WTC11 (cell line): ENCODE measurements around the gene CTNNA3. TPM values are rescaled to one million over a fixed set of nuclear protein-coding genes. Genes with fewer than 3 reads are reported as not detected.

Experiments
- ATAC-seq: fragments of 200-7000 bp; cut with Tn5 transposase; 2 replicates; pipeline ENCODE4 v1.10.0; 2021; ENCODE audit warnings: mild to moderate bottlenecking, moderate library complexity
- CTCF ChIA-PET: fragments of 300-600 bp; sonication (Branson Sonifier 250); formaldehyde crosslinking; loops from one replicate; lab custom pipeline; 2021; ENCODE audit warnings: antibody characterized with exemption; lab: Charles Lee
- POLR2A ChIA-PET: fragments of 350-600 bp; sonication (Branson Sonifier 250); formaldehyde crosslinking; loops from one replicate; lab custom pipeline; 2021; ENCODE audit warnings: antibody characterized with exemption; lab: Charles Lee
- DNase-seq: peaks from one replicate; pipeline ENCODE4 v3.0.0; 2021; ENCODE audit warnings: low spot score
- H3K27ac Mint-ChIP-seq: 2 replicates; pipeline ENCODE4 v1.8.0; 2021; ENCODE audit warnings: mixed read lengths
- H3K27me3 Mint-ChIP-seq: 2 replicates; pipeline ENCODE4 v1.8.0; 2021; ENCODE audit warnings: low read depth, mild to moderate bottlenecking, moderate library complexity, mixed read lengths
- H3K36me3 Mint-ChIP-seq: 2 replicates; pipeline ENCODE4 v1.8.0; 2021; ENCODE audit warnings: mixed read lengths
- H3K4me1 Mint-ChIP-seq: 2 replicates; pipeline ENCODE4 v1.8.0; 2022; ENCODE audit warnings: mixed read lengths
- H3K4me3 Mint-ChIP-seq: 2 replicates; pipeline ENCODE4 v1.8.0; 2021; ENCODE audit warnings: mild to moderate bottlenecking, moderate library complexity, mixed read lengths
- H3K9me3 Mint-ChIP-seq: 2 replicates; pipeline ENCODE4 v1.8.0; 2021; ENCODE audit warnings: mixed read lengths
- ATF1 ChIP-seq: sonication (generic); formaldehyde crosslinking; IDR thresholded peaks from 2 replicates; pipeline ENCODE4 v1.8.1; 2023; ENCODE audit warnings: mild to moderate bottlenecking, moderate library complexity, missing genetic modification reagents
- ELF4 ChIP-seq: sonication (generic); formaldehyde crosslinking; IDR thresholded peaks from 2 replicates; pipeline ENCODE4 v1.8.1; 2022; ENCODE audit warnings: low read depth, mild to moderate bottlenecking, moderate library complexity, missing genetic modification reagents
- ETV6 ChIP-seq: sonication (generic); formaldehyde crosslinking; IDR thresholded peaks from 2 replicates; pipeline ENCODE4 v1.8.1; 2022; ENCODE audit warnings: mild to moderate bottlenecking, missing genetic modification reagents
- GABPB1 ChIP-seq: sonication (generic); formaldehyde crosslinking; IDR thresholded peaks from 2 replicates; pipeline ENCODE4 v1.8.1; 2023; ENCODE audit warnings: mild to moderate bottlenecking, missing genetic modification reagents
- MXD4 ChIP-seq: fragments of 250-450 bp; sonication (Bioruptor Pico); IDR thresholded peaks from 2 replicates; pipeline ENCODE4 v1.8.0; 2021; ENCODE audit warnings: mild to moderate bottlenecking, moderate library complexity, borderline replicate concordance
- TEAD1 ChIP-seq: sonication (generic); formaldehyde crosslinking; IDR thresholded peaks from 2 replicates; pipeline ENCODE4 v1.8.0; 2022; ENCODE audit warnings: mild to moderate bottlenecking, missing genetic modification reagents
- ZNF232 ChIP-seq: sonication (generic); formaldehyde crosslinking; IDR thresholded peaks from 2 replicates; pipeline ENCODE4 v1.8.0; 2022; ENCODE audit warnings: mild to moderate bottlenecking, missing genetic modification reagents
- ZNF317 ChIP-seq: sonication (generic); formaldehyde crosslinking; IDR thresholded peaks from 2 replicates; pipeline ENCODE4 v1.8.1; 2023; ENCODE audit warnings: low read depth, mild to moderate bottlenecking, moderate library complexity, missing genetic modification reagents, borderline replicate concordance
- ZNF396 ChIP-seq: fragments of 250-450 bp; sonication (Bioruptor Pico); IDR thresholded peaks from 2 replicates; pipeline ENCODE4 v1.8.0; 2021; ENCODE audit warnings: mild to moderate bottlenecking, moderate library complexity, borderline replicate concordance
- total RNA-seq: library from RNA; stranded (reverse); gene quantifications from 3 replicates; pipeline ENCODE4 v1.2.3, GENCODE V29; 2021
- TF ChIP-seq, protein P1 (sequence below): sonication (generic); formaldehyde crosslinking; IDR thresholded peaks from 2 replicates; pipeline ENCODE4 v1.8.1; 2023; ENCODE audit warnings: mild to moderate bottlenecking, missing genetic modification reagents
- TF ChIP-seq, protein P2 (sequence below): sonication (generic); formaldehyde crosslinking; IDR thresholded peaks from 2 replicates; pipeline ENCODE4 v1.8.0; 2022; ENCODE audit warnings: mild to moderate bottlenecking, missing genetic modification reagents
- TF ChIP-seq, protein P3 (sequence below): fragments of 250-450 bp; sonication (Bioruptor Pico); conservative IDR thresholded peaks from 2 replicates; pipeline ENCODE4 v1.9.0; 2021; ENCODE audit warnings: mild to moderate bottlenecking
- TF ChIP-seq, protein P4 (sequence below): sonication (generic); formaldehyde crosslinking; IDR thresholded peaks from 2 replicates; pipeline ENCODE4 v1.8.1; 2022; ENCODE audit warnings: low read depth, mild to moderate bottlenecking, moderate library complexity, missing genetic modification reagents, borderline replicate concordance
- TF ChIP-seq, protein P5 (sequence below): sonication (generic); formaldehyde crosslinking; IDR thresholded peaks from 2 replicates; pipeline ENCODE4 v1.8.1; 2022; ENCODE audit warnings: low read depth, missing genetic modification reagents, borderline replicate concordance

The CTNNA3 gene
- total RNA-seq, 1 experiment from 2014 or later = 6.1 TPM

DNA sequence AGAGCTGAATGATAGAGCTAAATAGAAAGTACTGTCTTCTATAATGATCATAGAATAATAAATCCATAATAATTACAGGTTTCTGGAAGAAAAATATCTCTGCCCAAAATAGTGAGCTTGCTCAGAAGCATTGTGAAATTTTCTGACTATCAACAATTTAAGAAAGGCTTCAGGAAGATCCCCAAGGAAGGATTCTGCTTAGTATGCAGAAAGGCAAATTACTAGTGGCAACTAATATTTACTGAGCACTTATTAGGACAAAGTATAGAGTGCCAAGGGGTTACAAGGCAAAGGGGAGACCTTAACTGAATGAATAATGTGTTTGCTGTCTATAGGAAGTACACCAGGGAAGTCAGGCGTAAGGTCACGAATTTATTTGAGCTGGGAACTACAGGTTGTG, 928.3 kb downstream of the CTNNA3 start:
- H3K27me3 Mint-ChIP-seq = no peaks in the 10 kb centered on the region
- POLR2A ChIA-PET = no interaction called here
- no peak for TF ChIP-seq MXD4 (CRISPR knock-in tag)
- no peak for TF ChIP-seq ZNF396 (CRISPR knock-in tag)
- TF ChIP-seq, protein P1, sequence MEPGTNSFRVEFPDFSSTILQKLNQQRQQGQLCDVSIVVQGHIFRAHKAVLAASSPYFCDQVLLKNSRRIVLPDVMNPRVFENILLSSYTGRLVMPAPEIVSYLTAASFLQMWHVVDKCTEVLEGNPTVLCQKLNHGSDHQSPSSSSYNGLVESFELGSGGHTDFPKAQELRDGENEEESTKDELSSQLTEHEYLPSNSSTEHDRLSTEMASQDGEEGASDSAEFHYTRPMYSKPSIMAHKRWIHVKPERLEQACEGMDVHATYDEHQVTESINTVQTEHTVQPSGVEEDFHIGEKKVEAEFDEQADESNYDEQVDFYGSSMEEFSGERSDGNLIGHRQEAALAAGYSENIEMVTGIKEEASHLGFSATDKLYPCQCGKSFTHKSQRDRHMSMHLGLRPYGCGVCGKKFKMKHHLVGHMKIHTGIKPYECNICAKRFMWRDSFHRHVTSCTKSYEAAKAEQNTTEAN (CRISPR knock-in tag) = no peak
- TF ChIP-seq, all 79 proteins: peak for 0
- no peak for ATAC-seq
- Mint-ChIP-seq H3K36me3 (no peaks in the 10 kb centered on the region), H3K27ac (no peak overlapping the region), H3K4me1 (no peaks in the 10 kb centered on the region), H3K9me3 (no peaks in the 10 kb centered on the region), H3K4me3 (no peak overlapping the region)
- DNase-seq = no peak
- CTCF ChIA-PET = no interaction called here

DNA sequence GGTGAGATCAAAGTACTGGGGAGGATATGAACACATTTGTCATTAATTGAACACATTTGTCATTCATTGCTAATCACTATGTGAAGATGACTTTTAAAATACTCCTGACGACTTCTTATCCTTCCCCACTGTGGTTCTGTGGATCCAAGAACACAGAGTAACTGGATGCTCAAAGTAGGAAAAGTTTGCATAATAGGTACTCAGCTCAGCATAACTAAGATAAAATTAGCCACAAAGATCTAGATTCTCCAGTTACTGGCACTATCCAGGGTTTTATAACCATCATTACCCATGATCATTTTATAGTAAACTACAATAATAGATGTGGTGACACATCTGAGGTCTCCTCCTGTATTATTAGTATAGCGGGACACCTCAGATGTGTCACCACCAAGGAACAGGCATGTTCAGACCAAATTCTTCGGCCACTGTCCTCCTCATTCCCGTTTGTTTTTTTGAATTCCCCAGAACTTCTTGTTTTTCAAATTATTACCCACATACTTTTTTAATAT, 933.7 kb downstream of the CTNNA3 start:
- Mint-ChIP-seq H3K36me3 (no peaks in the 10 kb centered on the region), H3K9me3 (no peaks in the 10 kb centered on the region), H3K27ac (no peak overlapping the region), H3K4me3 (no peak overlapping the region), H3K27me3 (no peaks in the 10 kb centered on the region), H3K4me1 (no peaks in the 10 kb centered on the region)
- TF ChIP-seq, protein P2, sequence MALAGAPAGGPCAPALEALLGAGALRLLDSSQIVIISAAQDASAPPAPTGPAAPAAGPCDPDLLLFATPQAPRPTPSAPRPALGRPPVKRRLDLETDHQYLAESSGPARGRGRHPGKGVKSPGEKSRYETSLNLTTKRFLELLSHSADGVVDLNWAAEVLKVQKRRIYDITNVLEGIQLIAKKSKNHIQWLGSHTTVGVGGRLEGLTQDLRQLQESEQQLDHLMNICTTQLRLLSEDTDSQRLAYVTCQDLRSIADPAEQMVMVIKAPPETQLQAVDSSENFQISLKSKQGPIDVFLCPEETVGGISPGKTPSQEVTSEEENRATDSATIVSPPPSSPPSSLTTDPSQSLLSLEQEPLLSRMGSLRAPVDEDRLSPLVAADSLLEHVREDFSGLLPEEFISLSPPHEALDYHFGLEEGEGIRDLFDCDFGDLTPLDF (CRISPR knock-in tag) = no peak
- TF ChIP-seq ETV6 (CRISPR knock-in tag) (no peak), ZNF232 (CRISPR knock-in tag) (no peak), ZNF317 (no peak), TEAD1 (CRISPR knock-in tag) (no peak), GABPB1 (CRISPR knock-in tag) (no peak), ELF4 (no peak), MXD4 (CRISPR knock-in tag) (no peak)
- TF ChIP-seq, protein P3, sequence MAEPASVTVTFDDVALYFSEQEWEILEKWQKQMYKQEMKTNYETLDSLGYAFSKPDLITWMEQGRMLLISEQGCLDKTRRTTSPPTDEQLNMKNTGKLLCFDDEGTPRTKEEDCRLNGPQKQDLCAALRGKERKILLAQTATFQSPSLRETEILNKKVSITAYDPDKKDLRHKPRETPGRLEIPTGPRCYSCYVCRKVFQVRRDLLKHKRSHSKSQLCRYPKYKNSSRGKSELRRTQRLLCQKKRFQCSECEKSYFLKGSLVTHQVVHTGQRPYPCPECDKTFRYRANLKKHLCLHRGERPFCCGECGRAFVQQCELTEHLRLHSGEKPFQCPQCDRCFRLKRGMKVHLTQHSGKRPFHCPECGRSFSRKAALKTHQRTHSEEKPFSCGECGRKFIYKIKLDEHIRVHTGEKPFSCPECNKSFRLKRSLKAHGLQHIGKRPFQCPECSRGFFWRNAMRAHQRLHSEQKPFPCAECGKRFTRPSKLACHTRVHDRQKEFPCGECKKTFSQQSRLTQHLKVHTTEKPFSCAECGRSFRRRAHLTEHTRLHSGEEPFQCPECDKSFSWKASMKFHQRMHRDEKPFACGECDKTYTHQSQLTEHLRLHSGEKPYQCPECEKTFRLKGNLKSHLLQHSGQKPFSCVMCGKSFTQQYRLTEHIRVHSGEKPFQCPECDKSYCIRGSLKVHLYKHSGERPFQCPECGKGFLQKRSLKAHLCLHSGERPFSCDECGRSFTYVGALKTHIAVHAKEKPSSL (CRISPR knock-in tag) = no peak
- TF ChIP-seq, protein P1 (CRISPR knock-in tag) = no peak
- TF ChIP-seq, protein P4, sequence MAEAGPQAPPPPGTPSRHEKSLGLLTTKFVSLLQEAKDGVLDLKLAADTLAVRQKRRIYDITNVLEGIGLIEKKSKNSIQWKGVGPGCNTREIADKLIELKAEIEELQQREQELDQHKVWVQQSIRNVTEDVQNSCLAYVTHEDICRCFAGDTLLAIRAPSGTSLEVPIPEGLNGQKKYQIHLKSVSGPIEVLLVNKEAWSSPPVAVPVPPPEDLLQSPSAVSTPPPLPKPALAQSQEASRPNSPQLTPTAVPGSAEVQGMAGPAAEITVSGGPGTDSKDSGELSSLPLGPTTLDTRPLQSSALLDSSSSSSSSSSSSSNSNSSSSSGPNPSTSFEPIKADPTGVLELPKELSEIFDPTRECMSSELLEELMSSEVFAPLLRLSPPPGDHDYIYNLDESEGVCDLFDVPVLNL = no peak
- DNase-seq (no peak), ATAC-seq (no peak)
- CTCF ChIA-PET = no interaction called here
- POLR2A ChIA-PET = no interaction called here

DNA sequence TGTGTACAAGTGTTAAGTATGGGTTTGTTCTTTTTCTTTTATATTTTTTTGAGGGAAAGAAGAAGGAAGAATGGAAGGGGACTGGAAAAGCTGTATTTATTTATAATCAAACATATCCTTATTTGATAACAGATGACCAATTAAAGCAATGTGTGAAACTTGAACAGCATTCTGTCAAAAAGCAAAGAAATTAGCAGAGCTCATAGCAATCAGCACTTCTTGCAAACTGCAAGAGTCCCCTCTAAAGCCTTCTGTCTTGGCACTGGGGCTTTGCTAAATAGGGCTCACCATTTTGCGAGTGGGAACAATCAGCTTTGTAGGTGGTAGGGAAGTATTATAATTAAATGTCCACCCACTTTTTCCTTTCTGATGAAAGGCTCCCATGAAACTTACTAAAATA, 935.1 kb downstream of the CTNNA3 start:
- Mint-ChIP-seq H3K4me3 (no peak overlapping the region), H3K9me3 (no peaks in the 10 kb centered on the region), H3K27me3 (no peaks in the 10 kb centered on the region), H3K27ac (no peak overlapping the region), H3K36me3 (no peaks in the 10 kb centered on the region), H3K4me1 (no peaks in the 10 kb centered on the region)
- no peak for TF ChIP-seq ATF1 (CRISPR knock-in tag)
- TF ChIP-seq, protein P5, sequence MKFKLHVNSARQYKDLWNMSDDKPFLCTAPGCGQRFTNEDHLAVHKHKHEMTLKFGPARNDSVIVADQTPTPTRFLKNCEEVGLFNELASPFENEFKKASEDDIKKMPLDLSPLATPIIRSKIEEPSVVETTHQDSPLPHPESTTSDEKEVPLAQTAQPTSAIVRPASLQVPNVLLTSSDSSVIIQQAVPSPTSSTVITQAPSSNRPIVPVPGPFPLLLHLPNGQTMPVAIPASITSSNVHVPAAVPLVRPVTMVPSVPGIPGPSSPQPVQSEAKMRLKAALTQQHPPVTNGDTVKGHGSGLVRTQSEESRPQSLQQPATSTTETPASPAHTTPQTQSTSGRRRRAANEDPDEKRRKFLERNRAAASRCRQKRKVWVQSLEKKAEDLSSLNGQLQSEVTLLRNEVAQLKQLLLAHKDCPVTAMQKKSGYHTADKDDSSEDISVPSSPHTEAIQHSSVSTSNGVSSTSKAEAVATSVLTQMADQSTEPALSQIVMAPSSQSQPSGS (CRISPR knock-in tag) = no peak
- POLR2A ChIA-PET = no interaction called here
- no peak for ATAC-seq
- CTCF ChIA-PET = no interaction called here
- no peak for DNase-seq
